ENCODE results near the gene MICB.

Gene MICB

DNA sequence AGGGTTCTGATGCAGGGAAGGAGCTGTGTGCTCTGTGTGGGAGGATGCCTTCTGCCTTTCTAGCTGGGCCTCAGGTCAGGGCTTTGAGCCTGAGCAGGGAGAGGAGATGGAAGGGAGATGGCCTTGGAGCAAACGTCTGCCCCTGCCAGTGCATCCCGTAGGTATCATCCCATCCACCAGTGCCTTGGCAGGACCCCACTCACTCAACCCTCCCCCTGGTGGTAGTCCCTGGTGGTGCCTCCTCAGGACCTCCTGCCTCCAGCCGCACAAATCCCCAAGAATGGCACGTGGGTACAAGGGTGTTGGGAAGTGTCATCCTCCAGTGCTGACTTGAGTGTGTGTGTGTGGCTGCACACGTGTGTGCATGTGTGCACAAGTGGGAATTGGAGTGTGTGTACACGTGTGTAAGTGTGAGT lies 23.1 kb upstream of the MICB start:
- H3K27ac ChIP-seq (ENCODE audit: insufficient read depth in 1 of 2, low read depth in 1 of 2, low read length in 2 of 2, poor library complexity in 1 of 2, severe bottlenecking in 2 of 2) = no peak overlapping the region

DNA sequence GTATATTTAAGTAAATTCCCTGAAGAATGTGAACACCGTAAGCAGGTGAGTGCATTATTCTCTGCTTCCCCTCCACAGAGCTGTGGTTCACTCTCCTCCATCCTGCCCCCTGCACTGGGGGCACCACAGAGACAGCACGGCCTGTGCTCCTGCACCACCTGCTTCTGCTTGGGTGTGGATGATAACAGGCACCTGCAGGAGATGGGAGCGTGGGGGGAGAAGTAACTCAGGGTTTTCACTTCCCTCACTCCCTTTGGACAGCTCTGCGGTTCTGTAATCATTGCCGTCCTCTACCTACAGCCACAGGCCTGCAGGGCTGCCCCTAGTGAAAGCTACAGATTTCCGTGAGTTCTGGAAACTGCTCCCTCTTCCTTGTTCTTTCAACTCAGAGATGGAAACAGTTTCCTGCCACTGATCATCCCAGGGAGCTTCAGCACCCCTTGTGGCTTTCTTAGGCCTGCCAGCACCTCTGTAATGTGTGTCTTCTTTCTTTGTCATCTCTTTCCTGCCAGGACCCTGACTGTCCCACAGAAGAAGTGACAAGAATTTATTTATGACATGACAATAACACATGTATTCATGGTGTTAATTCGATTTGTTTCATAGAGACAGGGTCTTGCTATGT lies 21.3 kb upstream of the MICB start:
- CTCF ChIA-PET = no interaction called here
- DNase-seq = no peak
- POLR2A ChIA-PET = no interaction called here

More for the DNA sequence above, 23.1 kb upstream of the MICB start:
- Histone ChIP-seq H3K27me3 (replicated peaks in 2 of 5; ENCODE audit: control insufficient read depth in 4 of 5, insufficient read depth in 5 of 5, low read length in 4 of 5) (no peaks in the 10 kb centered on the region), H3K4me3 (ENCODE audit: control insufficient read depth in 1 of 7, extremely low read depth in 1 of 7, insufficient read depth in 4 of 7, low read depth in 2 of 7, low read length in 6 of 7) (no peak overlapping the region), H3K36me3 (ENCODE audit: control insufficient read depth in 4 of 4, insufficient read depth in 4 of 4, low read length in 3 of 4) (no peaks in the 10 kb centered on the region), H3K9me3 (ENCODE audit: control extremely low read depth in 1 of 5, control insufficient read depth in 4 of 5, insufficient read depth in 2 of 5, low read depth in 1 of 5, low read length in 4 of 5) (no peaks in the 10 kb centered on the region), H3K4me1 (ENCODE audit: control extremely low read depth in 1 of 4, control insufficient read depth in 4 of 4, insufficient read depth in 4 of 4, low read length in 3 of 4) (no peaks in the 10 kb centered on the region)
- peak in 1 of 3 donors; percentile 14 for DNase-seq
- ChIA-PET CTCF (interaction anchor here (1.2 to 1.5 kb wide), 2 partner anchors 18 to 108 kb away, joined by 3 read pairs; no protein-coding TSS in a partner anchor), POLR2A (no interaction called here)
- WGBS (ENCODE audit: insufficient coverage) = no CpG with 5 or more reads among the region's 6 CpGs

DNA sequence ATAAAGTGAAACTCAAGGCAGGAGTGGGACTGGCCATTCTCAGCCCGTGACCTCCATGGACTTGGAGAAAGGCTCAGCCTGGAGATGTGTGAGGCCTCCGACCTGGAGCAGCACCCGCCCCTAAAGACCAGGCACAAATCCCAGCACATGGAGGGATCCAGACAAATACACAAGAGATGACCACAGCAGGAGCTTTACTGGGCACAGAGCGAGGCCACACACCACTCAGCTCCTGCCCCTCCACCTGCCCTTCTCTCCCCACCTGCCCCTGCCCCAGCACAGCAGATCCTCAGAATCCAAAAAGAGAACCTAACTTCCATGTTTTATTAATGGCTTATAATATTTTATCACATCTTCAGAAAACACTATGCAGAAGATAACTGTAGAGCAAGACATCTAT lies 20.4 kb upstream of the MICB start:
- ChIA-PET POLR2A (no interaction called here), CTCF (interaction anchor here (1.1 to 1.3 kb wide), 3 partner anchors 15 to 80 kb away, joined by 3 to 4 read pairs (median 3); no protein-coding TSS in a partner anchor)
- no peaks in the 10 kb centered on the region for H3K9me3 ChIP-seq (ENCODE audit: control extremely low read depth in 1 of 5, control insufficient read depth in 4 of 5, insufficient read depth in 2 of 5, low read depth in 1 of 5, low read length in 4 of 5)
- H3K27me3 ChIP-seq (replicated peaks in 2 of 5; ENCODE audit: control insufficient read depth in 4 of 5, insufficient read depth in 5 of 5, low read length in 4 of 5) = no peaks in the 10 kb centered on the region
- DNase-seq = no peak
- H3K27ac ChIP-seq (ENCODE audit: insufficient read depth in 1 of 2, low read depth in 1 of 2, low read length in 2 of 2, poor library complexity in 1 of 2, severe bottlenecking in 2 of 2) = no peak overlapping the region
- no peak overlapping the region for H3K4me3 ChIP-seq (ENCODE audit: control insufficient read depth in 1 of 7, extremely low read depth in 1 of 7, insufficient read depth in 4 of 7, low read depth in 2 of 7, low read length in 6 of 7)
- no peaks in the 10 kb centered on the region for H3K36me3 ChIP-seq (ENCODE audit: control insufficient read depth in 4 of 4, insufficient read depth in 4 of 4, low read length in 3 of 4)
- 100% methylated on average over 2 of the region's 4 CpGs for WGBS (ENCODE audit: insufficient coverage)
- no peaks in the 10 kb centered on the region for H3K4me1 ChIP-seq (ENCODE audit: control extremely low read depth in 1 of 4, control insufficient read depth in 4 of 4, insufficient read depth in 4 of 4, low read length in 3 of 4)

More for the DNA sequence above, 21.3 kb upstream of the MICB start:
- Histone ChIP-seq H3K27me3 (replicated peaks in 2 of 5; ENCODE audit: control insufficient read depth in 4 of 5, insufficient read depth in 5 of 5, low read length in 4 of 5) (no peaks in the 10 kb centered on the region), H3K27ac (ENCODE audit: insufficient read depth in 1 of 2, low read depth in 1 of 2, low read length in 2 of 2, poor library complexity in 1 of 2, severe bottlenecking in 2 of 2) (no peak overlapping the region), H3K4me1 (ENCODE audit: control extremely low read depth in 1 of 4, control insufficient read depth in 4 of 4, insufficient read depth in 4 of 4, low read length in 3 of 4) (no peaks in the 10 kb centered on the region), H3K36me3 (ENCODE audit: control insufficient read depth in 4 of 4, insufficient read depth in 4 of 4, low read length in 3 of 4) (no peaks in the 10 kb centered on the region), H3K9me3 (ENCODE audit: control extremely low read depth in 1 of 5, control insufficient read depth in 4 of 5, insufficient read depth in 2 of 5, low read depth in 1 of 5, low read length in 4 of 5) (no peaks in the 10 kb centered on the region), H3K4me3 (ENCODE audit: control insufficient read depth in 1 of 7, extremely low read depth in 1 of 7, insufficient read depth in 4 of 7, low read depth in 2 of 7, low read length in 6 of 7) (no peak overlapping the region)
- 96% methylated on average over 5 of the region's 7 CpGs for WGBS (ENCODE audit: insufficient coverage)

DNA sequence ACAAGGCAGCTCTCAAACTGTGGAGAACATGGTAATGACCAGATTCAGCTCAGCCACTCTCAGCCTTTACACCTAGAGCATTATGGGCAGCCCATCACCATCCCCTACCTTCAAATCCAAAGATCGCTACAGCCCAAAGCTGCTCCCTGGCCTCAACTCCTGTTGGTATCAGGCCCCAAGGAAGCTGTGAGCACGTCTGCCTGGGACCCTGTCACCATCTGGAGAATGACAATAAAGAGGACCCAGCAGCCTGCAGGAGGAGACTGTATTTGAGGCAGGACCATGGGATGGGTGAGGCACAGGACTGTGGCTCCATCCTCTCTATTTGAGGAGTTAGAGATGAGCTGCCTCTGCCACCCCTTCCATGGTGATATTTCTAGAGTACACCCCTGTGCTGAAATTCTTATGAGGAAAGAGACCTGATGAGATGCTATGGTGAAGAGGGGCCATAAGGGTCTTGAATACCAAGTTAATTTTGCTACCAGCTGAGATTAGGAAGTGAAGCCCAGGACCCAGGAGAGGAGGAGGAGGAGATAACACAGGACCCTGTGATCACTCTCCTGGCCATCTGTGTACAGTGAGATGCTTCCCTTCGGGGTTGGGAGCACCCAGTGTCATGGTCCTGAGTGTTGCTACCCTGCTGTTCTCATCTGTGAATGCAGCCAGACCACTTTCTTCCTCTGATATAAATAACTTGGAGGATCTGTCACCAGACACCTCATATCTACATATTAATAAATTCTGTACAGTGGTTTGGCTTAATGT lies 19.6 kb upstream of the MICB start:
- no peaks in the 10 kb centered on the region for H3K36me3 ChIP-seq (ENCODE audit: control insufficient read depth in 4 of 4, insufficient read depth in 4 of 4, low read length in 3 of 4)
- no peaks in the 10 kb centered on the region for H3K4me1 ChIP-seq (ENCODE audit: control extremely low read depth in 1 of 4, control insufficient read depth in 4 of 4, insufficient read depth in 4 of 4, low read length in 3 of 4)
- POLR2A ChIA-PET = no interaction called here
- WGBS (ENCODE audit: insufficient coverage) = 83% methylated on average over 2 of the region's 3 CpGs
- no peak for DNase-seq
- H3K4me3 ChIP-seq (ENCODE audit: control insufficient read depth in 1 of 7, extremely low read depth in 1 of 7, insufficient read depth in 4 of 7, low read depth in 2 of 7, low read length in 6 of 7) = no peak overlapping the region
- CTCF ChIA-PET = interaction anchor here (0.6 to 1.3 kb wide), 5 partner anchors 14 to 360 kb away, joined by 3 to 4 read pairs (median 3); partner anchors contain the start of gene NCR3
- no peak overlapping the region for H3K27ac ChIP-seq (ENCODE audit: insufficient read depth in 1 of 2, low read depth in 1 of 2, low read length in 2 of 2, poor library complexity in 1 of 2, severe bottlenecking in 2 of 2)
- H3K27me3 ChIP-seq (replicated peaks in 2 of 5; ENCODE audit: control insufficient read depth in 4 of 5, insufficient read depth in 5 of 5, low read length in 4 of 5) = no peaks in the 10 kb centered on the region
- H3K9me3 ChIP-seq (ENCODE audit: control extremely low read depth in 1 of 5, control insufficient read depth in 4 of 5, insufficient read depth in 2 of 5, low read depth in 1 of 5, low read length in 4 of 5) = no peaks in the 10 kb centered on the region

DNA sequence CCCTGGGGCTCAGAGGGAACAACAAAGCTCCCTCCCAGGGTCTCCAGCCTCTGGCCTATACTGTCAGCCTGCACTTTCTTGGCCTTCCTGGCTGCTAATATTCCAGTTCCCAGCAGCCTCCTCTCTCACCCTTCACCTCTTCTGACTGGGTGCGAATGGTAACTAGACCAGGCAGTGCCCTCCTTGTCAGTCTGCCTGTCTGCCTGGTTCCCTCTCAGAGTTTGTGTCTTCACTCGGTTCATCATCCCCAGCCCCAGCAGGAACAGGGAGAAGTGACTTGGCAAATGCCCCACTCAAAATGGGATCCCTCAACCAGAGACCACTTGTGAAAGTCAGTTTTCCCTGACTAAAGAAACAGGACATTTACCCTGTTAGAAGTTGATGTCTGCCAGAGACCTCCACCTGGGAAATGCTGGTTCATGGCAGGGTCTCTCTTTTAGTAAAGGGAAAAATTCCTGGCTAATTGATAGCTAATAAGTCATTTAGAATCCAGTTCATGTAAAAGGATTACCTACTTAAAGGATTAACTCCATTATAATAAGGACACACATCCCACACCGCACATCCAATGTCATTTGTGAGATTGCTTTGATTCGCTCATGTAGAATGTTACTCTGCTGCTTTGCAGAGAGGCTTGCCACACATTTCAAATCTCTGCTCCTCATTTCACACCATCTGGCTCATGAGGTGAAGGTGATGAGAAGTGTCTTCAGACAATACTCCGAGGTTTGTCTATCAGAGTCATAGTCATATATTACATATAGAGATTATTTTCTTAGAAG lies 18.6 kb upstream of the MICB start:
- H3K9me3 ChIP-seq (ENCODE audit: control extremely low read depth in 1 of 5, control insufficient read depth in 4 of 5, insufficient read depth in 2 of 5, low read depth in 1 of 5, low read length in 4 of 5) = no peaks in the 10 kb centered on the region
- no peak for DNase-seq
- ChIA-PET POLR2A (no interaction called here), CTCF (interaction anchor here (1.1 kb wide), 1 partner anchor 113 kb away, joined by 3 read pairs; the partner anchor contains the start of gene NCR3)
- no peaks in the 10 kb centered on the region for H3K27me3 ChIP-seq (replicated peaks in 2 of 5; ENCODE audit: control insufficient read depth in 4 of 5, insufficient read depth in 5 of 5, low read length in 4 of 5)
- H3K4me1 ChIP-seq (ENCODE audit: control extremely low read depth in 1 of 4, control insufficient read depth in 4 of 4, insufficient read depth in 4 of 4, low read length in 3 of 4) = no peaks in the 10 kb centered on the region
- 90% methylated on average over 1 of the region's 5 CpGs for WGBS (ENCODE audit: insufficient coverage)
- no peak overlapping the region for H3K4me3 ChIP-seq (ENCODE audit: control insufficient read depth in 1 of 7, extremely low read depth in 1 of 7, insufficient read depth in 4 of 7, low read depth in 2 of 7, low read length in 6 of 7)
- no peak overlapping the region for H3K27ac ChIP-seq (ENCODE audit: insufficient read depth in 1 of 2, low read depth in 1 of 2, low read length in 2 of 2, poor library complexity in 1 of 2, severe bottlenecking in 2 of 2)
- H3K36me3 ChIP-seq (ENCODE audit: control insufficient read depth in 4 of 4, insufficient read depth in 4 of 4, low read length in 3 of 4) = no peaks in the 10 kb centered on the region

DNA sequence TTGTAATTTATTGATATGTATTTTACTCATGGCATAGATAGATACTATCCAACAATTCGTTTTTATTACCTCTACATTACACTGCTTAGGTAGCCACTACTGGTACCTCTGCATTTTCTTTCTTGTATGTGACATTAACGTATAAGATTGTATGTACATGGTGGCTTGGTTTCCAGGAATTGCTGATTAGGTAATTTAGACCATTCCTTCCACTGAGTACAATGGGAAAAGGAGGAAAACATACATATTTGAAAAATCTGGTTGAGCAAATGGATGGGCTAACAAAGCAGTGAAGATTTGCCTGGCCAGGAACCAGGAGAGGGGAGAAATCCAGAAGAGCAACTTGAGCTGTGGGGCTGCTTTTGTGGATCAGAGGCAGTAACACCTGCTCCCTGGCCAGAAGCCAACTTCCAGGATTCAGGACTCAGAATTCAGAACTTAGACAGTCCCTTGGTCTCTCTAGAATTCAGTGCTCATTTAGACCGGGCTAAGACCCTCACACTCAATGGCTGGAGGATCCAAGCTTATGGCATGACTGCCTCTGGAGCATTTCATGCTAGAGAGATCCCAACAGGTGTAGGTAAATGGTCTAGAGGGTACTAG lies 17.9 kb upstream of the MICB start:
- no peak for DNase-seq
- Histone ChIP-seq H3K36me3 (ENCODE audit: control insufficient read depth in 4 of 4, insufficient read depth in 4 of 4, low read length in 3 of 4) (no peaks in the 10 kb centered on the region), H3K9me3 (ENCODE audit: control extremely low read depth in 1 of 5, control insufficient read depth in 4 of 5, insufficient read depth in 2 of 5, low read depth in 1 of 5, low read length in 4 of 5) (no peaks in the 10 kb centered on the region), H3K4me3 (ENCODE audit: control insufficient read depth in 1 of 7, extremely low read depth in 1 of 7, insufficient read depth in 4 of 7, low read depth in 2 of 7, low read length in 6 of 7) (no peak overlapping the region), H3K4me1 (ENCODE audit: control extremely low read depth in 1 of 4, control insufficient read depth in 4 of 4, insufficient read depth in 4 of 4, low read length in 3 of 4) (no peaks in the 10 kb centered on the region), H3K27ac (ENCODE audit: insufficient read depth in 1 of 2, low read depth in 1 of 2, low read length in 2 of 2, poor library complexity in 1 of 2, severe bottlenecking in 2 of 2) (no peak overlapping the region), H3K27me3 (replicated peaks in 2 of 5; ENCODE audit: control insufficient read depth in 4 of 5, insufficient read depth in 5 of 5, low read length in 4 of 5) (no peaks in the 10 kb centered on the region)
- CTCF ChIA-PET = no interaction called here
- POLR2A ChIA-PET = no interaction called here
- 67% methylated on average over 2 of the region's 3 CpGs for WGBS (ENCODE audit: insufficient coverage)

All from common myeloid progenitor, CD34-positive (primary cell).